ENCODE results near the gene SIX2. TPM values are rescaled to one million over a fixed set of nuclear protein-coding genes. Genes with fewer than 3 reads are reported as not detected.

SIX2 gene
- total and polyA plus RNA-seq, 10 of the 15 experiments (the other 5 are each of a cell fraction or from before 2014, with no cell fraction given): not detected

- ChIA-PET CTCF (no interaction called here), RAD21 (ENCODE audit: unreplicated experiment) (no interaction called here), POLR2A (no interaction called here), SMC1A (ENCODE audit: uncharacterized antibody, unreplicated experiment) (no interaction called here)
- ATAC-seq: no peak
- no TSS peak for BruUV-seq (replicated peaks)
- peaks cover 31 to 47% of the 10 kb centered on the region in 2 experiments for H3K27me3 ChIP-seq (replicated peaks in 1 of 2; ENCODE audit: control insufficient read depth in 2 of 2, insufficient read depth in 2 of 2, low read length in 1 of 2)
- H3K36me3 ChIP-seq (ENCODE audit: control insufficient read depth in 2 of 2, insufficient read depth in 2 of 2, low read length in 1 of 2): no peaks in the 10 kb centered on the region
- H3K4me3 ChIP-seq: no peak overlapping the region
- no peaks in the 10 kb centered on the region for H3K79me2 ChIP-seq (ENCODE audit: control insufficient read depth, insufficient read depth, low read length)
- H3K4me2 ChIP-seq (ENCODE audit: control insufficient read depth, insufficient read depth): no peak overlapping the region
- no peak overlapping the region for H3K9ac ChIP-seq (ENCODE audit: control insufficient read depth, insufficient read depth, low read length)
- FAIRE-seq: no peak
- DNase-seq (ENCODE audit: low read depth, low spot score): no peak
- WGBS (ENCODE audit: insufficient coverage, insufficient replicate concordance, low lambda C conversion rate, missing lambda C conversion rate): 33% methylated on average over 54 of the region's 56 CpGs
- intact Hi-C loops (cut with micrococcal nuclease; ENCODE audit: unreplicated experiment) (no loop called here), in situ Hi-C loops (cut with MboI) (no loop called here)
- no peaks in the 10 kb centered on the region for H3K4me1 ChIP-seq (ENCODE audit: control insufficient read depth, insufficient read depth, low read length)
- no peak overlapping the region for H3K27ac ChIP-seq (ENCODE audit: control insufficient read depth, insufficient read depth)
- H2AFZ ChIP-seq (ENCODE audit: control insufficient read depth, low read depth, low read length): no peak overlapping the region
- no peaks in the 10 kb centered on the region for H4K20me1 ChIP-seq (ENCODE audit: control insufficient read depth, insufficient read depth)
- no peaks in the 10 kb centered on the region; the same call in 2 of the 3 replicates for H3K9me3 ChIP-seq (replicated peaks; ENCODE audit: control insufficient read depth, insufficient read depth, low read length)
- TF ChIP-seq NKRF (conservative IDR thresholded peaks at IDR 0.05) (no peak), SUZ12 (IDR thresholded peaks at IDR 0.05; ENCODE audit: unreplicated experiment) (peak; percentile 74)
These were observed 863 bp upstream of the SIX2 start for GRCh38 chr2:45009928-45010701.
